ENCODE results near the gene MINAR1.

DNA sequence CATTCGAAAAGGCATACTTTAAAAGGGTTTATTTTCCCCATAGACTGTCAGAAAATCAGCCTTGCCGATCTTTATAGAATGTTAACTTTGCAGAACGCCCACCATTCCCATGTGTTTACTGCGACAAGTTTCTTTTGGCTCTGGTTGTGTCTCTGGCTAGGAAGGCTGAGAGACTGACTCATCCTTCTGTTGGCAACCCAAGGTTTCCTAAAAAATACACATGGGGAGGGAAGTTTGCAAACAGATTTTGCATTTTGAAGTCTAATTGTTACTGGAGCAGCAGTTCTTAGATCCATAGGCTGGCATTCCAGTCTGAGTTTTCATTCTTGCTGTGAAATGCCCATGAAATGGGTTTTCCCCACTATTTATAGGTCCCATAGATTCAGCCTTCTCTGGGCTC is 37.9 kb upstream of the MINAR1 start:
- TF ChIP-seq, protein P1, sequence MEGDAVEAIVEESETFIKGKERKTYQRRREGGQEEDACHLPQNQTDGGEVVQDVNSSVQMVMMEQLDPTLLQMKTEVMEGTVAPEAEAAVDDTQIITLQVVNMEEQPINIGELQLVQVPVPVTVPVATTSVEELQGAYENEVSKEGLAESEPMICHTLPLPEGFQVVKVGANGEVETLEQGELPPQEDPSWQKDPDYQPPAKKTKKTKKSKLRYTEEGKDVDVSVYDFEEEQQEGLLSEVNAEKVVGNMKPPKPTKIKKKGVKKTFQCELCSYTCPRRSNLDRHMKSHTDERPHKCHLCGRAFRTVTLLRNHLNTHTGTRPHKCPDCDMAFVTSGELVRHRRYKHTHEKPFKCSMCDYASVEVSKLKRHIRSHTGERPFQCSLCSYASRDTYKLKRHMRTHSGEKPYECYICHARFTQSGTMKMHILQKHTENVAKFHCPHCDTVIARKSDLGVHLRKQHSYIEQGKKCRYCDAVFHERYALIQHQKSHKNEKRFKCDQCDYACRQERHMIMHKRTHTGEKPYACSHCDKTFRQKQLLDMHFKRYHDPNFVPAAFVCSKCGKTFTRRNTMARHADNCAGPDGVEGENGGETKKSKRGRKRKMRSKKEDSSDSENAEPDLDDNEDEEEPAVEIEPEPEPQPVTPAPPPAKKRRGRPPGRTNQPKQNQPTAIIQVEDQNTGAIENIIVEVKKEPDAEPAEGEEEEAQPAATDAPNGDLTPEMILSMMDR (IDR thresholded peaks at IDR 0.05; ENCODE audit: low read length), result no peak
- TF ChIP-seq EZH2 (IDR thresholded peaks at IDR 0.05; ENCODE audit: borderline replicate concordance, low read length), result no peak

Measured in OCI-LY1 (cell line).